Ramos (cell line): Measurements from ENCODE around the gene SENP6.
"Not testable (repeated sequence)": the region's sequence is repeated elsewhere in the genome, so short reads cannot be mapped to it uniquely, and the experiment has no call there.

Experiments used
- in situ Hi-C: fragments of 300-500 bp; cut with MboI; formaldehyde crosslinking; loops from one replicate; pipeline ENCODE4 v1.14.3; 2022; ENCODE audit warnings: low sequenced_read_pairs; ENCODE audit not compliant: unreplicated experiment

Gene SENP6

GRCh38 chr6:75643173-75643572 lies 41.5 kb downstream of the SENP6 start:
- in situ Hi-C loops, result loop anchor here (25.0 kb wide), 1 partner anchor 356 kb away; the partner anchor contains the start of gene TMEM30A

GRCh38 chr6:75656479-75656878 lies 54.8 kb downstream of the SENP6 start:
- in situ Hi-C loops, result no loop called here

DNA sequence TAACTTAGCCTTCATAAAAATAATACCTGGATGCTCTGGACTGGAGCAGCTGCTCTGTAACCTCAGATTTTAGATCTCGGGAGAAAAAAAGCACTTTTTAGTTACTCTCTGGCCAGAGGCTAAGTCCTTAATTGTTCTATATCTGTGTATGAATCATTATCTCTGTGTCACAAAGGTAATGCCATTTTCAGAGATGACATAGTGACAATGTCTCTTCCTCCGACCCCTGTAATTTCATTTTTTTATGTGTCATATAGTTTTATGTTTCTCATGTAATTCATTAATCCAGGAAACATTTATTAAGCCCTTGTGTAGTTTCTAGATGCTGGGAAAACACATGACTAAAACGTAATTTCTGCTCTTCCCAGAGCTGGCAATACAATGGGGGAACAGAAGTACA lies 55.6 kb downstream of the SENP6 start:
- in situ Hi-C loops, result no loop called here

- in situ Hi-C loops, result no loop called here
These were observed 64.9 kb downstream of the SENP6 start for GRCh38 chr6:75666592-75666991.

DNA sequence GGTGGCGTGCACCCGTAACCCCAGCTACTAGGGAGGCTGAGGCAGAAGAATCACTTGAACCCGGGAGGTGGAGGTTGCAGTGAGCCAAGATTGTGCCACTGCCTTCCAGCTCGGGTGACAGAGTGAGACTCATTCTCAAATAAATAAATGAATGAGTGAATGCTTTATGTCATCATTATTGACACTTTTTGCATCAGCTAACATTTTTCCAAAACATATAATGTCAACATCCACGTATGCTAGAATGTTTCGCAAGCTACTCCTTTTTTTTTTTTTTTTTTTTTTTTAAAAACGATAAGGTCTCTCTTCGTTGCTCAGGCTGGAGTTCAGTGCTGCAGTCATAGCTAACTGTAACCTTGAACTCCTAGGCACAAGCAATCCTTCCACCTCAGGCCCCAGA lies 72.2 kb downstream of the SENP6 start:
- in situ Hi-C loops, result no loop called here

DNA sequence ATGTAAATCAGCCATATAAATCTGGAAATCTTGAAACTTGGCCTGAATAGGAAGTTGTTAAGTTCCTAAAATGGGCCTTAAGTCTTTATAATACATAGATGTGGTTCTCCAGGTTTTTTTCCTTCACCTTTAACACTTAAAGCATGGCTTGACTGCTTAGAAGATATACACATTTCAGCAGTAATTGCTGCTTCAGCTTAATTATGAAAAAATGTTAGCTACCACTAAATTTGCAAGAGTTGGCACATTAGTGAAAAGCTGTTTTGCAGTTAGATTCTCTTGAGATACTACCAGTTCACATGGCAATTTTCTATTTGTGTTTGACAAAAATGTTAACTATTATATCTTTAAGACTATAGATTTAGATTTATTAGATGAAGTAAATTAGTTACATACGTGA lies 74.7 kb downstream of the SENP6 start:
- in situ Hi-C loops, result no loop called here

DNA sequence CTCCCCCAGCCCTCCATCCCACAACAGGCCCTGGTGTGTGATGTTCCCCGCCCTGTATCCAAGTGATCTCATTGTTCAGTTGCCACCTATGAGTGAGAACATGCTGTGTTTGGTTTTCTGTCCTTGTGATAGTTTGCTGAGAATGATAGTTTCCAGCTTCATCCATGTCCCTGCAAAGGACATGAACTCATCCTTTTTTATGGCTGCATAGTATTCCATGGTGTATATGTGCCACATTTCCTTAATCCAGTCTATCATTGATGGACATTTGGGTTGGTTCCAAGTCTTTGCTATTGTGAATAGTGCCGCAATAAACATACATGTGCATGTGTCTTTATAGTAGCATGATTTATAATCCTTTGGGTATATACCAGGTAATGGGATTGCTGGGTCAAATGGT lies 80.9 kb downstream of the SENP6 start:
- in situ Hi-C loops, result not testable (repeated sequence)

- in situ Hi-C loops, result not testable (repeated sequence)
These were observed 81.3 kb downstream of the SENP6 start for GRCh38 chr6:75683005-75683404.

- in situ Hi-C loops, result not testable (repeated sequence)
These were observed 85.9 kb downstream of the SENP6 start for GRCh38 chr6:75687535-75687934.

DNA sequence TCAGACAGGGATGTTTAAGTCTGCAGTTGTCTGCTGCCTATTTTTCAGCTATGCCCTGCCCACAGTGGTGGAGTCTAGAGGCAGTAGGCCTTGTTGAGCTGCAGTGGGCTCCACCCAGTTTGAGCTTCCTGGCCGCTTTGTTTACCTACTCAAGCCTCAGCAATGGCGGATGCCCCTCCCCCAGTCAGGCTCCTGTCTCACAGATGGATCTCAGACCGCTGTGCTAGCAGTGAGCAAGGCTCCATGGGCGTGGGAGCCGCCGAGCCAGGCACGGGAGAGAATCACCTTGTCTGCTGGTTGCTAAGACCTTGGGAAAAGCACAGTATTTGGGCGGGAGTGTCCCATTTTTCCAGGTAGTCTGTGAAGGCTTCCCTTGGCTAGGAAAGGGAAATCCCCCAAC lies 86.3 kb downstream of the SENP6 start:
- in situ Hi-C loops, result not testable (repeated sequence)

DNA sequence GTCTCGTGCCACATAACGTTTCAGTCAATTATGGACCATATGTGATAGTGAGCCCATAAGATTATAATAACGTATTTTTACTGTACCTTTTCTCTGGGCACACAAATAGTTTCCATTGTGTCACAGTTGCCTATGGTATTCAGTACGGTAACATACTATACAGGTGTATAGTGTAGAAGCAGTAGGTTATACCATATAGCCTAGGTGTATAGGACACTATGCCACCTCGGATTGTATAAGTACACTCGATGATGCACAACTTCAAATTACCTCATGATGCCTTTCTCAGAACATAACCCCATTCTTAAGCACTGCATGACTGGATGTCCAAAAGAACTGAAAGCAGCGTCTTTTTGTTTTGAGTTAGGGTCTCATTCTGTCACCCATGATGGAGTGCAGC lies 87.9 kb downstream of the SENP6 start:
- in situ Hi-C loops, result no loop called here

GRCh38 chr6:75691012-75691411 lies 89.3 kb downstream of the SENP6 start:
- in situ Hi-C loops, result no loop called here

- in situ Hi-C loops, result no loop called here
These were observed 91.9 kb downstream of the SENP6 start for GRCh38 chr6:75693534-75693933.

GRCh38 chr6:75694406-75694805 lies 92.7 kb downstream of the SENP6 start:
- in situ Hi-C loops, result no loop called here

GRCh38 chr6:75708334-75708733 lies 106.7 kb downstream of the SENP6 start:
- in situ Hi-C loops, result not testable (repeated sequence)

- in situ Hi-C loops, result no loop called here
These were observed 109.5 kb downstream of the SENP6 start for GRCh38 chr6:75711173-75711572.

GRCh38 chr6:75719133-75719532 lies 117.5 kb downstream of the SENP6 start:
- in situ Hi-C loops, result no loop called here

DNA sequence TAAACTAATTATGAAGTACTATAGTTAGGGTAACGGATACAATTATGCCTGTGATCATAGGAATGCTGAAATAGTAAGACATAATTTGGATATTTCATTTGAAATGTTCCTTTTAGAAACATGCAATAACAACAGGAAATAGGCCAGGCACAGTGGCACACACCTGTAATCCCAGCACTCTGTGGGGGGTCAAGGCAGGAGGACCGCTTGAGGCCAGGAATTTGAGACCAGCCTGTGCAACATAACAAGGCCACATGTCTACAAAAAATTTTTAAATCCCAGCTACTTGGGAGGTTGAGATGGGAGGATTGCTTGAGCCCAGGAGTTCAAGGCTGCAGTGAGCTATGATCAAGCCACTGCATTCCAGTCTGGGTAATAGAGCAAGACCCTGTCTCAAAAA lies 121.7 kb downstream of the SENP6 start:
- in situ Hi-C loops, result no loop called here

- in situ Hi-C loops, result no loop called here
These were observed 125.5 kb downstream of the SENP6 start for GRCh38 chr6:75727206-75727605.

DNA sequence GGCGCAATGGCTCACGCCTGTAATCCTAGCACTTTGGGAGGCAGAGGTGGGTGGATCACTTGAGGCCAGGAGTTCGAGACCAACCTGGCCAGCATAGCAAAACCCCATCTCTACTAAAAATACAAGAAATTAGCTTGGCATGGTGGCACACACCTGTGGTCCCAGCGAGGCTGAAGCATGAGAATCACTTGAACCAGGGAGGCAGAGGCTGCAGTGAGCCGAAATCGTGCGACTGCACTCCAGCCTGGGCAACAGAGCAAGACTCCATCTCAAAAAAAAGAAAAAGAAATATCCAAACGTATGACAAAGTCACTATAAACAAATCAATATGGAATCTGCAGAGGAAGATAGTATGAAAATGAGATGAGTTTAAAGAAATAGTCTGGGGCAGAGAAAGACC lies 129.3 kb downstream of the SENP6 start:
- in situ Hi-C loops, result not testable (repeated sequence)

DNA sequence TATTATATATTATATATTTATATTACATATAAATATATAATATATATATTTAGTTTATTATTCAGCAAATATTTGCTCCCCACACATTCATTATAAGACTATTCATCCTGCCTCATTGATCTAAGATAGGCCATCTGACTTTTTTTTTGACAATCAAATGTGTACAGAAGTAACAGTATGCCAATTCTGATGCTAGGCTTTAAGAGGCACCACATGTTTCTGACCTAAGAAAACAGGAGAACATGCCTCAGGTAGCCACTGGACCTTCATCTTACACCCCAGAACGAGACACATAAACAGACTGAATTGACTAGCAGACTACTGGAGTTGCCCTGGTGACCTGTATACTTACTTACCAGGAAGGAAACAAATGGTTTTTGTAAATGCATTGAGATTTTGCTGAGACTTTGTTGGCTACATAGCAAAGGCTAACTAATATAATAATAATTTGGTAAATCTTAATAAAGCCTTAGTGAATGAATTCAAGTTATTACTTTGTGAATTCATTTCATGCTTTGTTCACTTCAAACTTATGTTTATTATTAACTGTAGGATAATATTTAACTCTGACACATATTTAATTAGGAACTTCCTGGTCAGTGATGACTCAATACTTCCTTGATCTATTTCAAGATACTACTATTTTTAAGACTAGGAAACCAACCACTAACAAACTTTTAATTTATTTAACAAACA lies 134.0 kb downstream of the SENP6 start:
- in situ Hi-C loops, result no loop called here

GRCh38 chr6:75743971-75744370 lies 142.3 kb downstream of the SENP6 start:
- in situ Hi-C loops, result no loop called here
